HG02588 (cell line): ENCODE data around the gene POGK.
A peak's percentile ranks its signal among the peaks of the same experiment; 100 is the strongest.
"Not testable (repeated sequence)": the region's sequence is repeated elsewhere in the genome, so short reads cannot be mapped to it uniquely, and the experiment has no call there.

Experiments used
- ATAC-seq: cut with Tn5 transposase; IDR thresholded peaks from one replicate; pipeline ENCODE4 v1.9.1; 2021; ENCODE audit warnings: mild to moderate bottlenecking, moderate library complexity; ENCODE audit not compliant: unreplicated experiment

The POGK gene

GRCh38 chr1:166838766-166839599 lies at the start of gene POGK:
Gene POGK, plus strand, starts transcription at chr1:166839475. Its CDS starts 1,482 bp downstream, at chr1:166840957.
- peak; percentile 96 for ATAC-seq

DNA sequence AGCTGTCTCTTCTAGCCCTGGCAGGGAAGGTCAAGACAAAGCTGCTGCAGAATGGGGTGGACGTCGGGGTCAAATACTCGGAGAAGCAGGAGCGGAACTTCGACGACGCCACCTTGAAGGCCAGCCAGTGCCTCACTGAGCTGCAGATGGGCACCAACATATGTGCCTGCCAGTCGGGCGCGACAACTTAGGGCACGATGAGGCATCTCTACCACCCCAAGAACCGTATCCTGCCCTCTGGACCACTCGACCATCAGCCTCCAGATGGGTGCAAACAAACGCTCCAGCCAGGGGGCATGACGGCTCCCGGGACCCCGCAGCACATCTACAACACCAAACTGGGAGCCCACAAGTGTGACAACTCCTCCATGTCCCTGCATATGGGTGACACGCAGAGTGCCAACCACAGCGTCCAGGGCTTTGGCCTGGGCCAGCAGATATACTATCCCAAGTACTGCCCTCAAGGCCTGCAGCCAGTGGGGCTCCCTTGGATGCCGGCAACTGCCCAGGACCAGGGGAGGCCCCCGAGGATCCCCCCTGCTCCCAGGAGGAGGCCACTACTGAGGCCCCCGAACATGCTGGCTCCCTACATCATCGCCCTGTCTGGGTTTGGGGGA lies 42.5 kb upstream of the POGK start:
- no peak for ATAC-seq

DNA sequence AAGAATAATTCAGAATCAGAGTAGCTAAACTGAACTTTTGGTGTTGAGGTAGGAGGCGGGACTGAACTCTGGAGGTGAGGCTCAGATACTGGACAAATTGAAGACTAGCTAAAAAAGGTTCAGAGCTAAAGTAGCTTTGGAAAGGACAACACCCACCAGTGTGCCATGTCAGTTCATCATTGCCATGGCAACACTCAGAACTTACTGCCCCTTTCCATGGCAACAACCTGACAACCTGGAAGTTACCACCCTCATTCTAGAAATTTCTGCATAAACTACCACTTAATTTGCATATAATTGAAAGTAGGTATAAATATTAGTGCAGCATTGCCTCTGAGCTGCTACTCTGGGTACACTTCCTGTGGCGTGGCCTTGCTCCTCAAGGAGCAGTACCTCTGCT lies 30.3 kb upstream of the POGK start:
- no peak for ATAC-seq

DNA sequence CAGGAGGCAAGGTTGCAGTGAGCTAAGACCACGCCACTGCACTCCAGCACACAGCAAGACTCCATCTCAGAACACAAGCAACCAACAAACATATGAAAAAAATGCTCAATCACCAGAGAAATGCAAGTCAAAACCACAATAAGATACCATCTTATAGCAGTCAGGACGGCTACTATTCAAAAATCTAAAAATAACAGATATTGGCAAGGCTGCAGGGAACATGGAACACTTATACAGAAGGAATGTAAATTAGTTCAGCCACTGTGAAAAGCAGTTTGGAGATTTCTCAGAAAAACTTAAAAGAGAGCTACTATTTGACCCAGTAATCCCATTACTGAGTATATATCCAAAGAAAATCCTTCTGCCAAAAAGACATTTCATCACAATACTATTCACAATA lies 27.6 kb upstream of the POGK start:
- ATAC-seq = no peak

DNA sequence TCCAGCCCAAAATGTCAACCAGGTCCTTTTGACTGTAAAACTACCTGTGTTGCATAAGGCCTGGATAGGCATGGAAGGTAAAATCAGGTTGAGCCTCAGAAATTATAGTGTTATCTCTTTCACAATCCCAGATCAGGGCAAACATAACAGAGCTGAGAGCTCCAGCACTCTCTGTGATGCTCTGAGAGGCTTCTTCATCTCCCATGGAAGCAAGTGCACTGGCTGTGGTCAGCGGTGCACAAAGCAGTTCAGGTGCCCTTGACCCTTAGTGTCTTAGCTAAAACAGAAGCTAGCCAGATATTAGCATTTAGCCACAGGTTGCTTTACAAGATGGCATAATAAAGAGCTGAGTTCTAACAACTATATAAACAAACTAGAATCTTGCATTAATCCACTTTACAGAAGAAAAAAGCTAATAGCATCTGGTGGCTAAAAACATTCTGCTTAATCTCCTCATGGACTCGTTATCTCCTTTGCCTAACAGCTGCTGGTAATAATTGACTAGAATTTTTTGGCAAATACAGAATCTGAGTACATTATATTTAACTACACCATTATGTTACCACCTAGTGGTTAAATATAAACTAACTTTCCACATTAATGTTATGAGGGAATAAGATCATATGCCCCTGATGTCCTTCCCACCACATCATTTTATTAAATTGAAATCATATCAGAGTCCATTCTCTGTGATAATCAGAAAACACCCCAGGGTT lies 25.6 kb upstream of the POGK start:
- ATAC-seq = no peak

GRCh38 chr1:166814611-166815010 lies 24.7 kb upstream of the POGK start:
- ATAC-seq = no peak

DNA sequence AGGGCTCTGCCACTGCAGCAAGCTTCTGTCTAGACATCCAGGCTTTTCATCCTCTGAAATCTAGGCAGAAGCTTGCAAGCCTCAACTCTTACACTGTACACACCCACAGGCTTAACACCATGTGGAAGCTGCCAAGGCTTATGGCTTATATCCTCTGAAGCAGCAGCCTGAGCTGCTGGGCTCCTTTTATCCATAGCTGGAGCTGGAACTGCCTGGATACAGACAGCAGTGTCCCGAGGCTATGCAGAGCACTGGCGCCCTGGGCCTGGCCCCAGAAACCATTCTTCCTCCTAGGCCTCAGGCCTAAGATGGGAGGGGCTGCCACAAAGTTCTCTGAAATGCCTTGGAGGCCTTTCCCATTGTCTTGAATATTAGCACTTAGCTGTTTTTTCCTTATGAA lies 19.3 kb upstream of the POGK start:
- ATAC-seq = no peak

DNA sequence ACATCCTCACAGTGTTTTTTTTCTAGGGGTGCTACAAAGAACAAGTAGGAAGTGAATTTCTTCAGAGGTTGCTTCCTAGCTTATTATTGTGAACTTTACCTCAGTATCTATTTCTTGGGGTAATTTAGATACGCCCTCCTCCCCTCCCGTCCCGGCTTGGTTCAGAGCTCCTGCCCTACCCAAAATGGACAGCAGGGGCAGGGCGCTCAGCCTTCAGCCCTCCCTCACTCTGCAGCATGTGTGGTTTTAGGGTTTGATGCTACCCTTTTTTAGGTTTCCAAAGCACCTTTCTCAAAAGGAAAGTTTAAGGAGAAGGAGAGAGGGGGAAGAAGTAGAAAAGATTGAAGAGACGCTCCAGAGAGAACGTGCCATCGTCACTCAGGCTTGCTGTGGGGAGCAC lies 16.9 kb upstream of the POGK start:
- ATAC-seq = no peak

DNA sequence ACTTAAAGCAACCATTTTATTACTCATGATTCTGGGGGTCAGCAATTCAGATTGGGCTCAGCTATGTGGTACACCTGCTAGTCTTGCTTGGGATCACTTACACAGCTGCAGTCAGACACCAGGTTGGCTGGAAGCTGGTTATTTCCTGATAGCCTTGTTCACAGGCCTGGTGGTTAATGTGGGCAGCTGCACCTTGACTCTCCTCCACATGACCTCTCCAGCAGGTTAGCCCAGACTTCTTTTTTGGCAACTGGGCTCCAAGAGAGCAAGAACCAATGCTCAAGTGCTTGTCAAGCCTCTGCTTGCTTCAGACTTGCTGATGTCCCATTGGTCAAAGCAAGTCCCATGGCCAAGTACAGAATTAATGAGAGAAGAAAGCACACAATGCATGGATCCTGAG lies 11.8 kb upstream of the POGK start:
- ATAC-seq = no peak

DNA sequence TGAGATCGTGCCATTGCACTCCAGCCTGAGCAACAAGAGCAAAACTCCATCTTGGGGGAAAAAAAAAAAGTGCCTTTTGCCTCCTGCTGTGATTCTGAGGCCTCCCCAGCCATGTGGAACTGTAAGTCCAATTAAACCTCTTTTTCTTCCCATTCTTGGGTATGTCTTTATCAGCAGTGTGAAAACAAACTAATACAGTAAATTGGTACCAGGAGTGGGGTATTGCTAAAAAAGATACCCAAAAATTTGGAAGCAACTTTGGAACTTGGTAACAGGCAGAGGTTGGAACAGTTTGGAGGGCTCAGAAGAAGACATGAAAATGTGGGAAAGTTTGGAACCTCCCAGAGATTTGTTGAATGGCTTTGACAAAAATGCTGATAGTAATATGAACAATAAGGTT lies 9.5 kb upstream of the POGK start:
- not testable (repeated sequence) for ATAC-seq

- ATAC-seq = no peak
Measured at GRCh38 chr1:166836733-166837132, 2.5 kb upstream of the POGK start.

- peak; percentile 44 for ATAC-seq
Measured at GRCh38 chr1:166839600-166840308, 479 bp downstream of the POGK start.

- ATAC-seq = no peak
Measured at GRCh38 chr1:166840309-166841274, 1.3 kb downstream of the POGK start.

- ATAC-seq = no peak
Measured at GRCh38 chr1:166843322-166843721, 4.0 kb downstream of the POGK start.

DNA sequence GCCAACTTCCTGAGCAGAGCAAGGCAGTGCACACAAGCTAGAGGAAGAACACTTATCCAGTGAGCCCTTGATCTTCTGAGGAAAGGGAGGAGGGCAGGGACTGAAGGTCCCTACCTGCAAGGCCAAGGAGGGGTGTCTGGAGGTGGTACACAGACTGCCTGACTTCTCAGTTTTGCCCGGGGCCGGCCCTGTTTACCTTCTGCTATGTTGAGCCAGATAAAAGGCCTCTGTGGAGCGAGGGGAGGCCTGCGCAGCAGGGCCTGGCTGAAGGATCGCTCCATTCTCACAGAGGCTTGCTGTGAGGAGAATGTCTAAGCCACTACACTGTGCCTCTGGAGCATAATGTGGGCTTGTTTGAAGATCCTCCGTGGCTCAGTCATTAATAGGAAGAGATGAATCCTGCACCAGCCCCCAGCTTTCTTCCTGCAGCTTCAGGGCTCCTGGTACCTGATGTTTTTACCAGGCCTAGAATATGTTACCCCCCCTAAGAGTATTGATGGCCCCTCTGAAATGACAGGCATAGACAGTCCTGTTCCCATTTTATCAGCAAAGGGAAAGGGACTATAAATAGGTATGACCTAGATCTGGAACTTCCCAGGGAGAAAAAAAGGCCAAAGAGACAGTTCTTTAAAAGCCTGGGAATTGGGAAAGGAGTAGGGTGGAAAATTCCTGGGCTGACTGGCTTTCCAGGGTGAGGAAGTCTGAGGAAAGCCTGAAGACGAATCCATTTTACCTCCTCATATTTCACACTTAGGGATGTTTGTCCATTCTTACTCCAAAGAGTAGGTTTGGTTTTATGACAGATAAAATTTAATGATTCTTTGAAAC lies 4.7 kb downstream of the POGK start:
- ATAC-seq = no peak

GRCh38 chr1:166844791-166845190 lies 5.5 kb downstream of the POGK start:
- ATAC-seq = no peak

GRCh38 chr1:166848193-166848592 lies 8.9 kb downstream of the POGK start:
- no peak for ATAC-seq

GRCh38 chr1:166849135-166849534 lies 9.9 kb downstream of the POGK start:
- ATAC-seq = no peak

GRCh38 chr1:166852918-166853317 lies 13.6 kb downstream of the POGK start:
- no peak for ATAC-seq
